Left forelimb (tissue), 1 donor: Measurements from ENCODE around the gene DNMT1.
A peak's percentile ranks its signal among the peaks of the same experiment; 100 is the strongest.

ENCODE experiments used
- DNase-seq: peaks from one replicate; pipeline ENCODE4 v3.0.0-alpha.2; 2018; ENCODE audit warnings: low spot score

DNMT1 gene

DNA sequence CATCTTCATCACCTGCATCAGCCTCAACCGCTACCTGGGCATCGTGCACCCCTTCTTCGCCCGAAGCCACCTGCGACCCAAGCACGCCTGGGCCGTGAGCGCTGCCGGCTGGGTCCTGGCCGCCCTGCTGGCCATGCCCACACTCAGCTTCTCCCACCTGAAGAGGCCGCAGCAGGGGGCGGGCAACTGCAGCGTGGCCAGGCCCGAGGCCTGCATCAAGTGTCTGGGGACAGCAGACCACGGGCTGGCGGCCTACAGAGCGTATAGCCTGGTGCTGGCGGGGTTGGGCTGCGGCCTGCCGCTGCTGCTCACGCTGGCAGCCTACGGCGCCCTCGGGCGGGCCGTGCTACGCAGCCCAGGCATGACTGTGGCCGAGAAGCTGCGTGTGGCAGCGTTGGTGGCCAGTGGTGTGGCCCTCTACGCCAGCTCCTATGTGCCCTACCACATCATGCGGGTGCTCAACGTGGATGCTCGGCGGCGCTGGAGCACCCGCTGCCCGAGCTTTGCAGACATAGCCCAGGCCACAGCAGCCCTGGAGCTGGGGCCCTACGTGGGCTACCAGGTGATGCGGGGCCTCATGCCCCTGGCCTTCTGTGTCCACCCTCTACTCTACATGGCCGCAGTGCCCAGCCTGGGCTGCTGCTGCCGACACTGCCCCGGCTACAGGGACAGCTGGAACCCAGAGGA is 80.6 kb downstream of the DNMT1 start:
- DNase-seq: no peak

DNA sequence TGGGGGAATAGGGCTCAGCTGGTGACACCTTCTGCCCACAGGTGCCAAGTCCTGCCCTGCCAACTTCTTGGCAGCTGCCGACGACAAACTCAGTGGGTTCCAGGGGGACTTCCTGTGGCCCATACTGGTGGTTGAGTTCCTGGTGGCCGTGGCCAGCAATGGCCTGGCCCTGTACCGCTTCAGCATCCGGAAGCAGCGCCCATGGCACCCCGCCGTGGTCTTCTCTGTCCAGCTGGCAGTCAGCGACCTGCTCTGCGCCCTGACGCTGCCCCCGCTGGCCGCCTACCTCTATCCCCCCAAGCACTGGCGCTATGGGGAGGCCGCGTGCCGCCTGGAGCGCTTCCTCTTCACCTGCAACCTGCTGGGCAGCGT is 81.2 kb downstream of the DNMT1 start:
- no peak for DNase-seq

DNA sequence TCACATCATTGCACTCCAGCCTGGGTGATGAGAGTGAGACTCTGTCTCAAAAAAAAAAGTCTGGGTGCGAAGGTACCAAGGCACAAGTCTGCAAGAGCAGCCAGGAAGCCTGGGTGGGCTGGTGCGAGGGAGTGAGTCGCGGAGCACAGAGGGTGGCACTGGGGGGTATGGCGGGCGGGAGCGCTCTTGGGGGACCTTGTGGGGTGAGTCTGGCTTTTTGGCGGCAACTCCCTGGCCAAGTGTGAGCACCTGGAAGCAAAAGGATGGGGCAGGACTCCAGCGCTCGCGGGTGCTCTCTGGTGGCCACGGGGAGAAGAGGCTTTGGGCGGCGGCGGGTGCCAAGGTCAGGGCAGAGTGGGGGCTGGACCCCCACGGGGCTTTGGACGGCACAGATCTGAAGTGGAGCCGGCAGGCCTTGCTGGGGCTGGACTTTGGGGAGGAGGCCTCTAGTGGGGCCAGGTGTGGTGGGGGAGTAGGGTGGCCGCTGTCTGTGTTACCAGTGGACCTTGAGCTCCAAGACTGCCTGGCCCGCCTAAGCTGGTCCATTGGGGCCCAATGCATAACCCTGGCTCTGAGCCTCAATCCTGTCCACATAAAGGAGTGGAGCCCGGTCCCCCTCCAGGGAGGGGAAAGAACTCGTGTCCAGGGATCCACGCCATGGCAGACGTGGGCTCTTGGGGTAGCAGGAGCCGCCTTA is 81.7 kb downstream of the DNMT1 start:
- DNase-seq: no peak

DNA sequence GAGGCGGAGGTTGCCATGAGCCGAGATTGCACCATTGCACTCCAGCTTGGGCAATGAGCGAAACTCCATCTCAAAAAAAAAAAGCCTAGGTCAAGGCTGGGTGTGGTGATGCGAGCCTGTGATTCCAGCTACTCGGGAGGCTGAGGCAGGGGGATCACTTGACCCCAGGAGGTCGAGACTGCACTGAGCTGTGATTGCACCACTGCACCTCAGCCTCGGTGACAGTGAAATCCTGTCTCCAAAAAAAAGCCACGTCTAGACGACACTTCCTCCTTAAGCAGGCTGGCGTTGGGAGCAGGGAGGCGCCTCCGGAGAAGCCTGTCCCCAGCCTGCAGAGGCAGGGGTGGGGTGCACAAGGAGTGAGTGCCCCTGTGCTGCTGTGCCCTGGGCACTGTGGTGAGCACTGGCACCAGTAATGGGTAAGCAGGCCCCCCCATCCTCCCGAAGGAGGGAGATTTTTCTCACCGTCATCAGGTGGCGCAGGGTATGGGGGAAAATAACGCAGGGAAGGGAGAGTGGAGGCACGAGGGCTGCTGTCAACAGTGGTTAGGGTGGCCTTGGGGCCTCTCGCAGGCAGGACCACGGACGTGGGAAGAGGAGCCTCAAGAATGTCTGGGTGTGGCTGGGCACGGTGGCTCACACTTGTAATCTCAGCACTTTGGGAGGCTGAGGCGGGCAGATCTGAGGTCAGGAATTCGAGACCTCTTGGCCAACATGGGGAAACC is 82.6 kb downstream of the DNMT1 start:
- DNase-seq: no peak

DNA sequence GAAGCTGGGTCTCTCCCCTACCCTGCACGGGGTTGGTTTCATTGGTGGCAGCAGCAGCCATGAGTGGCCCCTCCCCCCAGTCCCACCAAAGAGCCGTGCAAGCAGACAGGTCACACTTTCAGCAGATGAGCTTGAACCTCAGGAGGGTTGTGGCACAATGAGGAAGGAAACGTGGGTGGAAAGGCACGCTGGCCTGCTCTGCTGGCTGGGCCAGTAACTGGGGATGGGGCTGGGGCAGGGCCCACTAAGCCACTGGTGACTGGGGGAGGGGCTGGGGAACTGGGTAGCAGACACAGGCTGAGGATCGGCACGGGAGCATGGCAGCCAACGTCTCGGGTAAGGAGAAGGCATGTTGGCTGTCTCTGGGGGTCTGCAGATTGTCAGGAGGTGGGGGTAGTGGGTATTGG is 83.3 kb downstream of the DNMT1 start, which contains the start of gene P2RY11:
Gene P2RY11 (plus strand): TSS at position 289 of the 407 bp plus-strand sequence. CDS start 29 bp downstream, at position 318.
- no peak for DNase-seq

DNA sequence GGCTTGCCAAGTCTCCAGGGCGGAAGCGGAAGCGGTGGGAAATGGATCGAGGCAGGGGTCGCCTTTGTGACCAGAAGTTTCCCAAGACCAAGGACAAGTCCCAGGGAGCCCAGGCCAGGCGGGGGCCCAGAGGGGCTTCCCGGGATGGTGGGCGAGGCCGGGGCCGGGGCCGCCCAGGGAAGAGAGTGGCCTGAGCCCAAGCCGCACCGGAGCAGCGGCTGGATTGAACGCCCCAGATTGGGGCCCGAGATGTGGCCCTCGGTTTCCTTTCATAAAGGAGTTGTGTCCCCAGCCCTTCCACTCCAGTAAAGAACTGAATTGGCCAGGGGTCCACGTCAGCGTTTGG is 83.8 kb downstream of the DNMT1 start:
- no peak for DNase-seq

DNA sequence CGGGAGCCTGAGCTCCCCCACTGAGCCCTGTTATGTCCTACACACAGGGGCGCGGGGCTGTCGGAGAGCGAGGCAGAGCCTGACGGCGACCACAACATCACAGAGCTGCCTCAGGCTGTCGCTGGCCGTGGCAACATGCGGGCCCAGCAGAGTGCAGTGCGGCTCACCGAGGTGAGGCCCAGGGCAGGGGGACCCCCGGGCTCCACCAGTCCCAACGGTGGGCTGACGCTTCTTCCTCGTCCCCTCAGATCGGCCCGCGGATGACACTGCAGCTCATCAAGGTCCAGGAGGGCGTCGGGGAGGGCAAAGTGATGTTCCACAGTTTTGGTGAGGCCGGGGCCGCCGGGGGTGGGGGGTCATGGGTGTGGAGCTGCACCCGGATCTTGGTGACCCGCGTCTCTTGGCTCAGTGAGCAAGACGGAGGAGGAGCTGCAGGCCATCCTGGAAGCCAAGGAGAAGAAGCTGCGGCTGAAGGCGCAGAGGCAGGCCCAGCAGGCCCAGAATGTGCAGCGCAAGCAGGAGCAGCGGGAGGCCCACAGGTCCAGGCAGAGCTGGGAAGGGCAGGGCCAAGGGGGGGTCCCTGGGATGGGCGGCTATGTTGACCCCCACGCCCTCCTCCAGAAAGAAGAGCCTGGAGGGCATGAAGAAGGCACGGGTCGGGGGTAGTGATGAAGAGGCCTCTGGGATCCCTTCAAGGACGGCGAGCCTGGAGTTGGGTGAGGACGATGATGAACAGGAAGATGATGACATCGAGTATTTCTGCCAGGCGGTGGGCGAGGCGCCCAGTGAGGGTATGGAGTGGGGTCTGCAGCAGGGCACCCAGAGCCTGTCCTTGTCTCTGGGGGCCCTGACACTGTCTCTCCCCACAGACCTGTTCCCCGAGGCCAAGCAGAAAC is 84.4 kb downstream of the DNMT1 start:
- DNase-seq: no peak

DNA sequence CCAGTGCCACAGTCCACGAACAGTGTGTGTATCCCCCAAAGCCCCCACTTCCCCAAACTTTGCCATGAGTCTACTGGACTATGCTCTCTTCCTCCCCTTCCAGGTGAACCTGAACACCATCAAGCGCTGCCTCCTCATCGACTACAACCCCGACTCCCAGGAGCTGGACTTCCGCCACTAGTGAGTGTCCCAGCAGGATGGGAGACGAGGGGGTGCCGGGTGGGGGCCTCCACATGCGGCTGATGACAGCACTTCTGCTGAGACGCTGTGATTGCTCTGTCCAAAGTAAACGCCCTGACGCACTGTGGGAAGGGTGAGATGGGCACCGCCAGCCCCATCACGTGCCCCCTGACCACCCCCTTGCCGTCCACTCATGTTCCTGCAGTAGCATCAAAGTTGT is 85.2 kb downstream of the DNMT1 start:
- no peak for DNase-seq

DNA sequence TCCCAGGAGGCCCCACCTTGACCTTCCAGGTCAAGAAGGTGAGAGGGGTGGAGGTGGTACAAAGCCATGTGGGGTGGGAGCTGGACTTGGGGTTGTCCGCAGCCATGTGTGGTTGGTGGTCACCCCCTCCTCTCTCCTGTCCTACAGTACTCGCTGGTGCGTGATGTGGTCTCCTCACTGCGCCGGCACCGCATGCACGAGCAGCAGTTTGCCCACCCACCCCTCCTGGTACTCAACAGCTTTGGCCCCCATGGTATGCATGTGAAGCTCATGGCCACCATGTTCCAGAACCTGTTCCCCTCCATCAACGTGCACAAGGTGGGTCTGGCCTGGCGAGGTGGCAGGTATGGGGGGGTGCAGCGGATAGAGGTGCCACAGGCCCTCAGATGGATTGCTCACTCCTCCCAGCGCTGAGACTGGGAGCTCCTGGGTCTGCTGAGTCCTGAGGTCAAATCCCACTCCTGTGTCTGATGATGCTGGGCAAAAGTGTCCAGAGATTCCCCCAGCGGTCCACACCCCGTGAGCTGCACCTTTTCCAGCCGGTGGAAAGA is 86.9 kb downstream of the DNMT1 start:
- no peak for DNase-seq

DNA sequence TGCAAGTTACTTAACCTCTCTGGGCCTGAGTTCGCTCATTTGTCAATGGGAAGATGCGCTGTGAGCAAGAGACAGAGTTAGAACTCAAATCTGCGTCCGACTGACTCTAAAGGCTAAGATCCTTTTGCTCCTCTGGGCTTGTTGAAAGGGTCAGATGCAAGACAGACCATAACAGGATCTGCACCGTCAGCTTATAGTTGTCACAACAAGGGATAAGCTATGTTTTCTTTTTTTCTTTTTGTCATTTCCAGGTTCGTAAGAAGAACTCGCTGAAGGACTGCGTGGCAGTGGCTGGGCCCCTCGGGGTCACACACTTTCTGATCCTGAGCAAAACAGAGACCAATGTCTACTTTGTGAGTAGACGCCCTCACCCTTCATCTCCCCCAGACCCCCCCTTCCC is 87.5 kb downstream of the DNMT1 start:
- DNase-seq: no peak

DNA sequence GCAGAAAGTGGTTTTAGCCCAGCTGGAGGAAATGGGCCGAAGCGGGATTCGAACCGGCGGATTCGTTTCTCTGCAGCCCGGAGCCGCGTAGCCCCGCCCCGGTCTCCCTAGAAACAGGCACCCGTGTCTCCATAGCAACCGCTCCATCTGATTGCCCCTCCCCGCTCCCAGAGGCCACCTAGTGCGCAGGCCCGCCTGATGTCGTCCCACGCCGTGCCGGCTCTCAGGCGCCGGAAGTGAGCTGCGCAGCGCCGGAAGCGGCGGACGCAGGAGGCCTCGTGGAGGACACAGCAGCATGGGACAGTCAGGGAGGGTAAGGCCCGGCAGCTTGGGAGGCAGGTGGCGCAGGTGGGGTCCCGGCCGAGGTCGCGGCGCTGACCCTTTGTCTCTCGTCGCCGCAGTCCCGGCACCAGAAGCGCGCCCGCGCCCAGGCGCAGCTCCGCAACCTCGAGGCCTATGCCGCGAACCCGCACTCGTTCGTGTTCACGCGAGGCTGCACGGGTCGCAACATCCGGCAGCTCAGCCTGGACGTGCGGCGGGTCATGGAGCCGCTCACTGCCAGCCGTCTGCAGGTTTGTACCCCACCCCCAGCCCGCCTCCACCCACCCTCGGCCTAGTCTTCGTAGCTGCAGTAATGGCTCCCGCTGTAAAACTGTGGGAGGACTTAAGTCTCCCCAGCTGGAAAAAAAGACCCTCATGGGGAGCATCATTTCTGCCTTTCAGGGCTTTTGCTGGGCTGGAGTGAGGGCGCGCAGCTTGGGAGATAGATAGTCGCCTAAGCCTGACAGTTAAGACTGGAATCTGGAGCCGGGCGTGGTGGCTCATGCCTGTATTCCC is 88.4 kb downstream of the DNMT1 start, which contains the start of gene PPAN:
Gene PPAN (plus strand): TSS at position 263 of the 837 bp plus-strand sequence. CDS start 33 bp downstream, at position 296.
- peak; percentile 97 for DNase-seq

DNA sequence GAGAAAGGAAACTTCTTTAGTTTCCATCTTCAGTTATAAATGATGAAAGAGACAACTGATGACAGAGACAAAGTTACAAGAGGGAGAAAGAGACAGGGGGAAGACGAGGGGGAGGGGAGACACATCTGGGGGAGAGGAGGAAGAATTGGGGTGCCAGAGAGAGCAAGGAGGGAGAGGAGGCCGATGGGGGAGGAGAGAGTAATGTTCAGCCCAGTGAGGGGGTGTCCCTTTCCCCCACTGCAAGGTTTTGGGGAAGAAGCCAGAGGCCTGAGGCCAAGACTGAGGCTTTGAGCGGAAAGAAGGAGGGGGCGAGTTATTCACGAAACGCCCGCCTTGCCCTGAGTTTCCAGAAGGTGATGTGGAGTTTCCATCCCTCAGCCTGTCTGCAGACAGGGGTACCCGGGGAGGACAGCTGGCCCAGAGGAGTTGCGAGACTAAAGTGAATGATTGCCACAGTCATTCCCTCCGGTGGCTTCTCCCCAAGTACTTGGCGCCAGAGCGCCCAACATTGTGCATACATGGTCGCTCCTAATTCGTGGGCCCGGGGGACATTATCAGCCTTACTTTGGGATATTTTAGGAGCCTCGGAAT is 89.1 kb downstream of the DNMT1 start:
- DNase-seq: no peak

DNA sequence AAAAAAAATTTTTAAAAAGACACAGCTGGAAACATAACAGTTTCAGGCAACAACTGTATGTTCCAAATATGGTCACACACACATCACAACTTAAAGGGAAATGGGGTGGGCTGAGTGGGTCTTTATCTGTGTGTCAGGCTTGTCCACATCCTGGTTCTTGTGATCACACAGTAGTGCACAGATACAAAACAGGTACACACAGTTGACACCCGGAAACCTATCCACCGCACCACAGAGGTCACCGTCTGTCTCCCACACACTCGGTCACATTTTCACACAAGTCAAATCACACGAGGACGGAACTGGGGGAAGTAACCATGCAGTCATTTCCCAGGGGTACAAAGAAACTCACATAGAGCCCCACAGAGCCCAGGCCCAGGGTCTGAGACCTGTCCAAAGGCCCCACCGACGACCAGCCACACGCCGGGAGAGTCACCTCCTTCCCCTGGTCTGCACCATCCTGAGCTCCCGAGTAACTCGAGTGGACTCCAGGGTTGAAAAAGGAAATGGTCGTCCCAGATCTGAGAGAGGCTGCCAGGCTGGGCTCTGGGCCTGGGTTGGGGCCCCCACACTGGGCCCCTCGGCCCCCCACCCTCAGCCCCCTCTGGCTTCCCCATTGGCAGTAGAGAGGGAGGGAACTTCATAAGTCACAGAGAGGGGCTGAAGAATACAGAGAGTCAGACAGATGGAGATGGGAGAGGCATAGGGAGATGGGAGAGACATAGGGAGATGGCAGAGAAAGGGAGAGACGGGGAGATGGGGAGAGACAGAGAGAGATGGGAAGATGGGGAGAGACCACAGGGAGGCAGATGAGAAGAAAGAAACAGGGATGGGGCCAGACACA is 89.9 kb downstream of the DNMT1 start:
- no peak for DNase-seq

DNA sequence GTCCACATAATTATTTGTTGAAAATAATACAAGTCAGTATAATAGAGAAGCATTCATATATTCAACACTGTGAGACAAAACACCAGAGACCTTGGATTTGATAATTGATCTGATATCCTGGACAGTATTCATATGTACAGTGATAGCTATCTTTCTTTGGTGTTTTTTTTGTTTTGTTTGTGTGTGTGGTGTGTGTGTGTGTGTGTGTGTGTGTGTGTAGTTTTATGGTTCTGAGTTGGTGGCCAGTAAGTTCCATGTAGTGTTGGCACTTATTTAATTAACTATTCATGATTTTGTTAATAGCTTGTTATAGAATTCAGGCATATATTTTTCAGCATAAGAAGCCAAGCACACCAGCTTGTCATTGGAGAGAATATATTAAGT is 90.6 kb downstream of the DNMT1 start:
- DNase-seq: no peak

DNA sequence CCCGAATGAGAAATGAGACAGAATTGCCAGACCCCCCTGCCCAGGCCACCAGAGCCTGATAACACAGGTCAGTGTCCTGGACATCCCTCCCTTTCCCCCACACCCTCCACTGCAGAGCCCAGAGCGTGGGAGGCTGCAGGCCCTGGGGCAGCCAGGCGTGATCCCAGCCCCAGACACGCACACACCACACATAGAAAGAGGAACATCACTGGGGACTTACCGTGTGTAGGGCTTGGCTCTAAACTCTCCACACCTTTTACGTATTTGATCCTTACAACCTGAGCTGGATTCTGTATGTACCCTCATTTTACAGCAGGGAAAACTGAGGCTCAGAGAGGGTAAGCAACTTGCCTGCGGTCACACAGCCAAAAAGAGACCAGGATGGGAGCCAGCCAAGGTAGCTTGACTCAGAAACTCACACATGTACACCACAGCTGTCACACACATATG is 91.9 kb downstream of the DNMT1 start:
- DNase-seq: no peak

DNA sequence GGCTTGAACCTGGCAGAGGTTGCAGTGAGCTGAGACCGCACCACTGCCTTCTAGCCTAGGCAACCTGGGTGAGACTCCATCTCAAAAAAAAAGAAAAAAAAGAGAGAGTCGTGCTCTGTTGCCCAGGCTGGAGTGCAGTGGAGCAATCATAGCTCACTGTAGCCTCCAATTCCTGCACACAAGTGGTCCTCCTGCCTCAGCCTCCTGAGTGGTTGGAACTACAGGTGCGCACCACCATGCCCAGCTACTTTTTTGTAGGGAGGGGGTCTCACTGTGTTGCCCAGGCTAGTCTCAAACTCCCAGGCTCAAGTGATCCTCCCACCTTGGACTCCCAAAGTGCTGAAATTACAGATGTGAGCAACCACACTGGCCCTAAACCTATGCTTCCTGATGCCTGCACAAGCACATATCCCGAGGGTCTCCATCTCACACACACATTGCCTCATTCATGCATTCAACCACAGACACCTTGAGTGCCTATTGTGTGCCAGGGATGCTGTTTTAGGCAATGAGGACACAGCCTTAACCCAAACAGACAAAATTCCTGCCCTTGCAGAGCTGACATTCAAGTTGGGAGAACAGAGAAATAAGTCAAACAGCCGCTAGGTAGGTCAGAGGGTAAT is 94.5 kb downstream of the DNMT1 start:
- no peak for DNase-seq

DNA sequence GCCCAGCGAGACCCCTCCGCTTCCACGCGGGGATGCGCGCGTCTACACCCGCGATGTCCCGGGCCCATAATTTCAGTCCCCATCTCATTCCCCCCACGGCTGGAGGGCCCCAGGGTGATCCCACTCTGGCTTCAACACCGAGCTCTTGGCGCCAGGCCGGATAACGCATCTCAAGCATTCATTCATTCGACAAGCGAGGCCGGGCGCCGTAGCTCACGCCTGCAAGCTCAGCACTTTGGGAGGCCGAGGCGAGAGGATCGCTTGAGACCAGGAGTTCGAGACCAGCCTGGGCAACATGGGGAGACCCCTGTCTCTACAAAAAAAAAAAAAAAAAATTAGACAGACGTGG is 98.2 kb downstream of the DNMT1 start:
- DNase-seq: no peak

DNA sequence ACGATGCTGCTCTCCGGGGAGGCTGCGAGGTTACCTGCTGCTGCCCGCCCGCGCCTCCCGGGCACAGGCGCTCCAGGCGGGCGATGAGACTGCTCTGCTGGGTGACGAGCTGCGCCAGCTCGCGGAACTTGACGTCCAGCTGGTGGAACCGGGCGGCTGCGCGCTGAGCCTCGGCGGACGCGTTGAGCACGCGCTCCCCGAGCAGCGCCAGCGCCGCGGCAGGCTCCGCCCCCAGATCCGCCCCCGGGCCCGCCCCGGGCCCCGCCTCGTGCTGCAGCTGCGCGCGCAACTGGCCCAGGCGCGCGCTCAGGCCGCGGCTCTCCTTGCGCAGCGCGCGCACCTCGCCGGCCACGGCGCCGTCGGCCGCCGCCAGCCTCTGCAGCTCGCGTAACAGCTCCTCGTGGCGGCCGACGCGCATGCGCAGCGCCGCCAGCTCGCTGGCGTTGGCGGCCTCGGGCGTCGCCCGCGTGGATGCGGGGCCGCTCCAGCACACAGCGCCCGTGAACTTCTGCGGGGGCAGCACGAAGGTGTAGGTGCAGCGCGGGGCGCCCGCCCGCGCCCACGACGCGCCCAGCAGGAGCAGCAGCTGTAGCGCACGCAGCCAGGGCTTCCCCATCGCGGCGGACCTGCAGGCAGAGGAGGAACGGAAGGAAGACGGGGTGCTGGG is 98.7 kb downstream of the DNMT1 start:
- DNase-seq: peak; percentile 91

DNA sequence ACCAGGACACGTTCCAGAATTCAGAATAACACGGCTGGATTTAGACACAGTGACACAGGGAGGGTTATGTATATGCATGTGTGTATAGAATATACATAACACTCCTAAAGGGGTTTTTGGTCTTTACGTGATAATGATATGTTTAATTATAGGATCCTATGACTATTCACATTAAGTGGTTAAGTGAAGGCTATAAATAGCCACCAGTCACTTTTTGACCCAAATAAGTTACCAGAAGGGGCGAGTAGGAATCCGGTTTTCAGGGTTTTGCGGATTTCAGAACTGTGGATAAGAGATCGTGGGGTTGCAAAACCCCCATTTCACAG is 99.2 kb downstream of the DNMT1 start:
- no peak for DNase-seq
